OCI-LY1 (cell line): ENCODE data around the gene DPT.

Experiments used
- H2AFZ ChIP-seq: fragments of 200-600 bp; sonication (generic), shearing (Covaris generic); 2 replicates; pipeline ENCODE4 v1.6.0; 2014; ENCODE audit warnings: antibody characterized with exemption, mild to moderate bottlenecking, low read length
- H3F3A ChIP-seq: fragments of 200-600 bp; sonication (generic), shearing (Covaris generic); 2 replicates; pipeline ENCODE4 v1.6.0; 2014; ENCODE audit warnings: mild to moderate bottlenecking, antibody characterized with exemption, low read length, moderate library complexity; ENCODE audit not compliant: insufficient read depth
- H3K27ac ChIP-seq: fragments of 200-600 bp; sonication (generic); 2 replicates; pipeline ENCODE4 v1.5.1; 2014; ENCODE audit warnings: low read length, mixed run types, mild to moderate bottlenecking, low read depth; ENCODE audit not compliant: poor library complexity, severe bottlenecking
- H3K27me3 ChIP-seq: fragments of 200-600 bp; sonication (generic); 2 replicates; pipeline ENCODE4 v1.6.0; 2014; ENCODE audit warnings: antibody characterized with exemption, mild to moderate bottlenecking, low read length, moderate library complexity; ENCODE audit not compliant: insufficient read depth
- H3K36me3 ChIP-seq: fragments of 200-600 bp; sonication (generic); 2 replicates; pipeline ENCODE4 v1.6.1; 2014; ENCODE audit warnings: mild to moderate bottlenecking, antibody characterized with exemption, low read length, moderate library complexity, mixed read lengths; ENCODE audit not compliant: insufficient read depth
- H3K4me1 ChIP-seq: fragments of 200-600 bp; sonication (generic); 2 replicates; pipeline ENCODE4 v1.5.1; 2014; ENCODE audit warnings: mild to moderate bottlenecking, low read length, moderate library complexity; ENCODE audit not compliant: insufficient read depth, severe bottlenecking
- H3K4me2 ChIP-seq: fragments of 200-600 bp; sonication (generic), shearing (Covaris generic); 2 replicates; pipeline ENCODE4 v1.6.1; 2014; ENCODE audit warnings: low read length
- H3K4me3 ChIP-seq: fragments of 200-600 bp; sonication (generic); 2 replicates; pipeline ENCODE4 v1.5.1; 2014; ENCODE audit warnings: low read length, low read depth, mild to moderate bottlenecking, mixed read lengths; ENCODE audit not compliant: poor library complexity, severe bottlenecking
- H3K79me2 ChIP-seq: fragments of 200-600 bp; shearing (Covaris generic); 2 replicates; pipeline ENCODE4 v1.6.1; 2016; ENCODE audit warnings: mixed run types, low read length, mixed read lengths; ENCODE audit not compliant: insufficient read depth
- H3K9ac ChIP-seq: fragments of 200-600 bp; sonication (generic), shearing (Covaris generic); 2 replicates; pipeline ENCODE4 v1.6.1; 2014; ENCODE audit warnings: mild to moderate bottlenecking, low read length, mixed read lengths
- H3K9me2 ChIP-seq: fragments of 200-600 bp; sonication (generic), shearing (Covaris generic); 2 replicates; pipeline ENCODE4 v1.6.1; 2014; ENCODE audit warnings: low read depth, mild to moderate bottlenecking, low read length, mixed read lengths
- H3K9me3 ChIP-seq: fragments of 200-600 bp; shearing (Covaris generic); 2 replicates; pipeline ENCODE4 v1.6.1; 2014; ENCODE audit warnings: low read length, mixed read lengths
- H4K20me1 ChIP-seq: fragments of 200-600 bp; sonication (generic), shearing (Covaris generic); 2 replicates; pipeline ENCODE4 v1.6.0; 2016; ENCODE audit warnings: mild to moderate bottlenecking, low read length; ENCODE audit not compliant: insufficient read depth
- CTCF ChIP-seq: fragments of 200-600 bp; sonication (generic), shearing (Covaris generic); IDR thresholded peaks from 2 replicates; pipeline ENCODE4 v1.5.1; 2017; ENCODE audit warnings: mild to moderate bottlenecking, antibody characterized with exemption, low read length, moderate library complexity, mixed read lengths
- EZH2 ChIP-seq: fragments of 200-600 bp; sonication (generic), shearing (Covaris generic); IDR thresholded peaks from 2 replicates; pipeline ENCODE4 v1.8.0; 2017; ENCODE audit warnings: borderline replicate concordance, mixed run types, mild to moderate bottlenecking, antibody characterized with exemption, low read length, moderate library complexity, mixed read lengths

DPT gene

DNA sequence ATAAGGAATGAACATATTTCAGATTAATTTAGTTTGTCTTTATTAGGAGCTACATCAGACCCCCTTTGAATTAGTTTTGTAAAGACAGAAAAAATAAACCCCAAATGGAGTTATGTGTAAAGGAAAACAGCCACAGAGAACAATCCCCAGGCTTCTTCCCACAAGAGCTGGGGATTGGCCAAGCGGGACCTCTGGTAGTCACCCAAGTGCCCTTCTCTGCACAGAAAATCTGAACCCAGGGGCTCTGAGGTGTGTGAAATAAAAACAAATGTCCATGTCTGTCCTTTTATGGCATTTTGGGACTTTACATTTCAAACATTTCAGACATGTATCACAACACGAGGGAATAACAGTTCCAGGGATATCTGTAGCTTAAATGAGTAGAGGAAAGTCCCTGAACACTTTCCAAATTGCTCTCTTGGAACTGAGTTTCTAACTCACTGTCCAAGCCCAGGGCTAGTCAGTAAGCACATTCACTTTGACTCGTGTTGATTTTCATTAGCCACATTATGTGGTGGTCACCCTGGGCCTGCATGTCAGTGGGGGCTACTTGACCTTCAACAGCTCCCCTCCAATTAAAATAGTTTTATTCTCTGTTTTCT, 22.5 kb downstream of the DPT start:
- no peaks in the 10 kb centered on the region for H3K27me3 ChIP-seq
- H3K9me2 ChIP-seq, result no peaks in the 10 kb centered on the region
- no peak for TF ChIP-seq EZH2
- TF ChIP-seq CTCF, result no peak

DNA sequence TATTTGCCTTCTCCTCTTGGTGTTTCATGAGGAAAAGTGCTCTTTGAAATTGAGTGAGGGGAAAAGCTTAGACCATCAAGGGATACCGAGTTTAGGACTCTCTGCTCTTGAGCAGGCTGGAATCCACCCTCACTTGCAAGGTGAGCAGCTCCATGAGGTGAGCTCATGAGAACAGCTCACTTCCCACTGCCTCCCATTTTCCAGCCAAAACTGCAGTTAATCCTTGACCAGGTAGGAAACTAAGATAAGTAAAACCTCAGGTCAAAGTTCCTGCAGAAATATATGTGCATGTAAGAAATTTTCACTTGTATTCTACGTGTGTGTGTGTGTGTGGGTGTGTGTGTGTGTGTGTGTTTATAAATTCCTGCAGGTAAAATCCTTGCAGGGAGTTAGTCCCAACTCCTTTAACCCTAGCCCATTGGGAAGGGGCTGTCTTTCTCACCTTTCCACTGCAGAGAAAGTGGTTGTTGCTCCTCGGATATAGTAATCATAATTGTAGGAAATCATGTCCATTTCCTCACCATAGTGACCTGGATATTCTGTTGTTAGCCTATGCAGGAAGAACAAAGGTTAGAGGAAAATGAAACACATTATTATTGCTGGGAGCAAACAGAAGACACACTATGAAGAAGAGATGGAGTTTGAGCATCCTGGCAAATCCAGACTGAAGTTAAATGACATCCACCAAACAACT, 28.3 kb downstream of the DPT start:
- Histone ChIP-seq H3K9ac (no peak overlapping the region), H3K27me3 (no peaks in the 10 kb centered on the region), H4K20me1 (no peaks in the 10 kb centered on the region), H3K79me2 (no peaks in the 10 kb centered on the region), H3K4me1 (no peaks in the 10 kb centered on the region), H3K9me2 (no peaks in the 10 kb centered on the region), H3K36me3 (no peaks in the 10 kb centered on the region), H3K27ac (no peak overlapping the region), H3K9me3 (no peaks in the 10 kb centered on the region), H3K4me2 (no peak overlapping the region), H3K4me3 (no peak overlapping the region), H2AFZ (no peak overlapping the region), H3F3A (no peaks in the 10 kb centered on the region)
- TF ChIP-seq CTCF (no peak), EZH2 (no peak)

More for the DNA sequence above, 22.5 kb downstream of the DPT start:
- no peaks in the 10 kb centered on the region for H3K4me1 ChIP-seq
- H4K20me1 ChIP-seq, result no peaks in the 10 kb centered on the region
- no peak overlapping the region for H3K9ac ChIP-seq
- no peaks in the 10 kb centered on the region for H3K9me3 ChIP-seq
- no peak overlapping the region for H3K4me2 ChIP-seq
- no peak overlapping the region for H3K27ac ChIP-seq
- H3K4me3 ChIP-seq, result no peak overlapping the region
- no peaks in the 10 kb centered on the region for H3K36me3 ChIP-seq
- no peaks in the 10 kb centered on the region for H3F3A ChIP-seq
- H3K79me2 ChIP-seq, result no peaks in the 10 kb centered on the region
- H2AFZ ChIP-seq, result no peak overlapping the region

DNA sequence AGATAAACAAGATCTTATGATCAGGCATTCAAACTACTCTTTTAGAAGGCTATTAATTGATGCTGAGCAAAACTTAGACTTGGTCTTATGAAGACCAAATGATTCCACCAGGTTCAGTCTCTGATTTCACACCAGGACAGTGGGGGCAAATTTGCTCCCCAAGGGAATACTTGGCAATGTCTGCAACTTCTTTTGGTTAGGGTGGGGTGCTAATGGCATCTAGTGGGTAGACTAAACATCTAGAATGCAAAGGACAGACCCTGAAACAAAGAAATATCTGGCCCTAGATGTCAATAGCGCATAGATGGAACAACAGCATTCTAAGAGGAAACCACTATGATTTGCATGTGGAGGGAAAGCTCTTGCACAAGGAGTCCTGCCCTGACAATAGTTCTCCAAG, 30.6 kb downstream of the DPT start:
- Histone ChIP-seq H3K9me3 (no peaks in the 10 kb centered on the region), H3K36me3 (no peaks in the 10 kb centered on the region), H3K79me2 (no peaks in the 10 kb centered on the region), H2AFZ (no peak overlapping the region), H3K4me2 (no peak overlapping the region), H3F3A (no peaks in the 10 kb centered on the region), H4K20me1 (no peaks in the 10 kb centered on the region), H3K4me1 (no peaks in the 10 kb centered on the region), H3K27me3 (no peaks in the 10 kb centered on the region), H3K27ac (no peak overlapping the region), H3K9me2 (no peaks in the 10 kb centered on the region), H3K9ac (no peak overlapping the region), H3K4me3 (no peak overlapping the region)
- no peak for TF ChIP-seq CTCF
- no peak for TF ChIP-seq EZH2
